GM18861 (cell line): ENCODE results near the gene ACOT11.
"Not testable (repeated sequence)": the region's sequence is repeated elsewhere in the genome, so short reads cannot be mapped to it uniquely, and the experiment has no call there.

Experiments
- ATAC-seq: cut with Tn5 transposase; IDR thresholded peaks from one replicate; pipeline ENCODE4 v1.9.1; 2021; ENCODE audit not compliant: unreplicated experiment

The ACOT11 gene

DNA sequence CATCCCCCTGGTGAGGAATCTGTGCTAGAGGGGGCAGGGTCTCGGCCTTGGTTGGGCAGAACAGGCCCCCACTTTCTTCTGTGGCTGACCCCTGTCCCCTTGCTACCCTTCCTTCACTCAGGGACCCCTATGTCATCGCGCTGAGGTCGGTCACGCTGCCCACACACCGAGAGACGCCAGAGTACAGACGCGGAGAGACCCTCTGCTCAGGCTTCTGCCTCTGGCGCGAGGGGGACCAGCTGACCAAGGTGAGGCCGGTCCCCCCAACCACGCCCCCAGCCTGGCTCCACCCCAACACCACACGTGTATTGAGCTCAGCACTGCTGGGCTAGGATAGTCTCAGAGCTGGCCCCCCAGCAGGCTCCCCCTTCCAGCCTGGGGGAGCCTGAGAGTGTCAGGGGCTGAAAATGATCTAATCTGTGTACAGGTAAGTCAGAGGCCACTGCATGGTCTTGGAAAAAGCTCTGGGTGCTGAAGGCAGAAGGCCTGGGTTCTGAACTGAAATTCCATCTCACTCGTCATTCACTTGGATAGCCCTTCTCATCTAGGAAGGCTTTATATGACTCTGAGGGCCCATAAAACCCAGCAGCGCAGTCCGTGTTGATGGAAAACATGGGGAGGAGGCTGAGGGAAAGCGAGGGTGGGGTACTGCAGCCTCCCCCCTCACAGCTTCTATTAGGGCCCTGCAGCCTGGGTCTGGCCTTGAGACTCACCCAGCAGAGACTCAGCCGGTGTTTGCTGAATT, 60.0 kb downstream of the ACOT11 start:
- no peak for ATAC-seq

DNA sequence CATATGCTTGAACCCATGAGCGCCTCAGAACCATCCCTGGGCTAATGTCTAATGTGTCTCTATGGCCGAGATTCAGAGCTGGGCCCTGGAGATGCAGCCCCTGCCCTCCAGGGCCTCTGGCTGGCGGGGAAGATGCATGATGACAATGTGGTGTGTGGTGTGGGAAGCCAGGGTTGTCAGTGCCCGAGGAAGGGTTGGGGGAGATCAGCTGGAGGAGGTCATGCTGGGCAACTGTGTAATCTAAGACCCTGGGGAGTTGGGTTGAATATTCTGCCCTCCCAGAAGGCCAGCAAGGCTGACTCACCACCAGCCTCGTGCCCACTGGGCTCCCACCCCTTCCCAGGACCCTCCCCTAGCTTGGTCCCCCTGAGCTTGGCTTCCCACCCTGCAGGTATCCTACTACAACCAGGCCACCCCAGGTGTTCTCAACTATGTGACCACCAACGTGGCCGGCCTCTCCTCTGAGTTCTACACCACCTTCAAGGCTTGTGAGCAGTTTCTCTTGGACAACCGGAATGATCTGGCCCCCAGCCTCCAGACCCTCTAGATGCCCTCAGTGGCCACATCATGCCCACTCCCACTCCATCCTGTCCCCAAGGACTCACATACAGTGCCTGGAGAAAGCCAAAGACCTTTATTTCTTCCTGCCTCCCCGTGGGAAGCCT, 60.7 kb downstream of the ACOT11 start:
- no peak for ATAC-seq

DNA sequence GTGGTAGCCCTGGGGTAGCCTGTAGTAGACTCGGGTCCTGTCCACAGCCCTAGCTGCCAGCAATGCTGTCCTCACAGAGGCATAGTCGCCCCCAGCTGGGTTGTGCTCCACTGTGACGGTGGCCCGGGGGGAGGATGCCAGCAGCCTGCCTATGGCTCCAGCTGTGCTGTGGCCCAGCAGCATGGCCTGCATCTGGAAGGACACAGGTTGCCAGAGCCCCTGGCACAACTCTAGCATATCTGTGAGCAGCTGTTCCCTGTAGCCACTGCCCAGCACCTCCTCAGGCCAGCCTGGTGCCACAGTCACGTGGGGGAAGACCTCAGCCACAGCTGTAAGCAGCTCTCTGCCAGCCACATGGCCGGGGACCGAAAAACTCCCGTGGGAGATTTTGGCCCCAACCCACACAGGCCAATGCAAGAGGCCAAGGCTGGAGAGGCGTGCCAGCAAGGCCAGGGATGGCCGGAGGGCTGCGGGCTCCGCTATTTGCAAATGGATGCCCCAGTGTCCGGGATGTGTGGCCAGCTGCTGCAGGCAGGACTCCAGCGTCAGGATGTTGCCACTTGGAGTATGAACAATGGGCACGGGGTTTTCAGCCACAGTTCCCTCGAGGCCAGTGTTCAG, 61.4 kb downstream of the ACOT11 start:
- no peak for ATAC-seq

DNA sequence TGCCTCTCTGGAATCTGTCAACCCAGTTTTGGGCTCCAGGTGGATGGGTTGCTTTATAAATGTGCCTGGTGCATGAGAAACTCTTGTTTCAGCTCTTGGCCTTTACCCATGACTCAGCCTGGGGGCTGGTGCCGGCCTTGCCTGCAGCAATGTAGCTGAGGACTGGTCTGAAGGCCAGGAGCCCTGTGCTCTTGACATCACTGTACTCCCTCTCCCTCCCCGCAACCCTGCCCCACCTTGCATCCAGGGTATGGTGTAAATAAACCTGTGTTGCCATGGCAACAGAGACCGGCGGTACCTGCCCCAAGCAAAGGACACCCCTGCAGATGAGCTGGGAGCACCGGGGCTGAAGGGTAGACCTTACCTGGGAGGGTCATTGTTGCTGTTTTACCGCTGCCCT, 62.0 kb downstream of the ACOT11 start:
- ATAC-seq, result no peak

DNA sequence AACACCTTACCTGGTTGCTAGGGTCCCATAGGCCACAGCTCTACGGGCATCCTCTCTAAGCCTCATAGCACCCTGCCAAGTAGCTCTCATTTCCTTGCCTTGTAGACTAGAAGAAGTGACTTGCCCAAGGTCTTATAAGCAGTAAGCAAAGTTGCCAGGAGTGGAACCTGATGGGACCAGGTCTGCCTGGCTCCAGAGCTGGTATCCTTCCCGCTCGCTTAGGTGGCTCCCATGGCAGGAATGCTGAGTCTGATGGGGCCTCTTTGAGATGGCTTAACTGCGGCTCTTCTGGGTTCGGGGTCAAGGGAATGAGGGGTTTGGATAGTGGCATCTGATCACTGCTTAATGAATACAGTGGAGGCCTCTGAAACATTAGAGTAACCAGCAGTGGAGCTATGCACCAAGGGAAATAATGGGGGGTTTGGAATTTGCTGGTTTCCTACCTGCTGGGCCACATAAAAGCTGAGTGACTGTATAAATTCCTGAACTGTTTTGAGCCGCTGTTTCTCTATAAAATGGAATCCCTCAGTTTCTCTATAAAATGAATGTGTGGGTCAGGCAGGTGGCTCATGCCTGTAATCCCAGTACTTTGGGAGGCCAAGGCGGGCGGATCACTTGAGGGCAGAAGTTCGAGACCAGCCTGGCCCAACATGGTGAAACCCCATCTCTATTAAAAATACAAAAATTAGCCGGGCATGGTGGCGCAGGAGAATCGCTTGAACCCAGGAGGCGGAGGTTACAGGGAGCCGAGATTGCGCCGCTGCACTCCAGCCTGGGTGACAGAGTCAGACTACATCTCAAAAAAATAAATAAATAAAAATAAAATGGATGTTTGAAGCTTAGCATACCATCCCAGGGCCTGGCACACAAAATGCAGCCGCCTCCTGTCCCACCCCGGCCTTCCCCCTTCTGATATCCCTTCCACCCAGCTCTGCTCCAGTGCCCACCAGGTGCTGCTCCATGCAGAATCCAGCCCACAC, 62.9 kb downstream of the ACOT11 start:
- ATAC-seq, result no peak

DNA sequence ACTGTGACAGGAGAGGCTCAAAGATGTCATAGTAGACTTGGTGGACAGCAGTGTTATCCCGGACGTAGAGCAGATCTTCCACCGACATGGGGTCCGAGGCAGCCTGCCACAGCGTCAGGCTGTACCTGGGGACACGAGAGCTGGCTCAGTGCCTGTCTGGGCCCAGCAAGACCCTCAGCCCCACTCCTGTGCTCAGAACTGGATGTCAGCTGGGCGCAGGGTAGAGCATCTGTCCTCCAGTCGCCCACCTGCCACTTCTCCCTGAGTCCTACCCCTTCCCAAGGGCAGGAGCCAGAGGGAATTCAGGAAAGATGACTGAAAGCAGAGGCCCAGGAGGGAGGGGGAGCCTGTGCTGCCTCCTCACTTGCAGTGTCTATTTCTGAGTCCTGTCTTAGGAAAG, 63.6 kb downstream of the ACOT11 start:
- ATAC-seq, result no peak

DNA sequence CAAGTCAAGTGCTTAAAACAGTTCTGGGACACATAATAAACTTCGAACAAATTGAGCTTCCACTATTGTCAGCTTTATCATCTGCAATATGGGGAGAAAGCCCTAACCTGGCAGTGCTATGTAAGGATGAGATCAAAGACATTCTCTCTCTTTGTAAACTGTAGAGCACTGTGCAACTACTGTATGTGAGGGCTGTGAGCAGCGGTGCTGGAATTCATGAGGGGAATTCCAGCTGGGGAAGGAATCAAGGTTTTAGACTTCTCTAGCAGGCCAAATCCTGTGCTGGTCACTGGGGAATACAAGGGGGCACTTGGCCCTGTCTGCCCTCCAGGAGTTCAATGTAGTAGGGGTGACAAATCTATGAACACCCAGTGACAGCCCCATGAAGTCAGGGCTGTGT, 66.0 kb downstream of the ACOT11 start:
- no peak for ATAC-seq

DNA sequence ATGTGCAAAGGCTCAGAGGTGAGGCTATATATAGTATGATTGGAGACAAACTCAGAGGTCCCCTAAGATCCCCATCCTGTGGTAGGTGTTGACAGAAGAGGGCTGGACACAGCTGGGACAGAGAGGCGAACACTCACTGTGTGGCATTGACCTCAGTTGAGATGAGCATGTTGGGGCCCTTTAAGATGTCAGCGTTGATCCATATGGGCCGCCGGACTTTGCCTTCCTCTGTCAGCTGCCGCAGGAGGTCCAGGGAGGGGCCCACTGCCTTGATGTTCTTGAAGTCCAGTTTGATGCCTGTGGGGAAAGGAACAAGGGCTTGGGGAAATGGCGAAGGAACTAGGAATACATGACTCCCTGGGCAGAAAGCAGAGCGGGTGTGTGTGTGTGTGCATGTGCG, 66.5 kb downstream of the ACOT11 start:
- no peak for ATAC-seq

DNA sequence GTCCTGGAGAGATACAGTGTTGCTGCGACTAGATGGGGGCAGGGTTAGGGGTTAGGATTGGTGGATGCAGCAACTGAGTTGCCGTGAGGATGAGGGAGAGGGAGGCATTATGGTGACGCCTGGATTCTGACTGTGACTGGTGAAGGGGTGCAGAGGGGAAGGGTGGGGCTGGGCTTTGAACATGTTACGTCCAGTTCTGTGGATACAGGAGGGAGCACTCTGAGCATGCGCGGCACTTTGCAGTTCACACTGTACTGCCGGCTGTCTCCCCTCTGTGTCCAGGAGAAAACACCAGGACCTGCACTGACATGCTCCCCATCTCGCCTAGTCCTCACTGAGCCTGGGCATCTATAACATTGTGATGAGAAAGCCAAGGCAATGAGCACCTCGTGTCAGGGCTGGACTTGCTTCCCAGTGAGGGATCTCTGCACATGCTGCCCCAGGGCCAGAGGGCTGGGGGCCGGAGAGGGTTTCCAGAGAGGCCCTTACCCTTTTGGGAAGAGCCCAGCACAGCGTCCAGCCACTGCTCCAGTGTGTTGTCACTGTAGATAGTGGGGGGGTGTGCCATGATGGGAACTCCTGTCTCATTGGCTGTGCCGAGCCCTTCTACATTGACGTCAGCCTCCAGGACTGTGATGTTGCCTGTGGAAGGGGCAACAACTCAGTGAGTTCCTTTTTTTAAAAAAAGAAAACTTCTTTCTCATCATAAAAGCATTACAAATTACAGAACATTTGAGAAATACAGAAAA, 67.7 kb downstream of the ACOT11 start:
- ATAC-seq, result no peak

DNA sequence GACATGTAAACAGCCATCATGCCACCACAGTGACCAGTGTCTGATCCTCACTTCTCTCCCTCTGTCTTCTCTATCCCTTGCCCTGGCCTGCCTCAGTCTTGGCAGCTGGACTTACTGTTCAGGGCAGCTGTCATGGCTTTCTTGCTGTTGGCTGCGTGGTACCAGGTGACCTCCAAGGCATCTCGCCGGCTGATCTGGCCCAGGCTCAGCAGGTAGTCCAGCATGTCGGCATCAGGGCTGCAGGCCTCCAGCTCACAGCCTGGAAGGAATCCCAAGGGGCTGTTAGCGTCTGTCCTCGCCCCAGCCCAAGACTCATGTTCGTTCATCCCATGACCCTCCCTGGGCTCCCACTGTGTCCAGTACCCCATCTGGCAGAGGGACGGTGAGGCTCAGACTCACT, 71.7 kb downstream of the ACOT11 start:
- ATAC-seq, result no peak

DNA sequence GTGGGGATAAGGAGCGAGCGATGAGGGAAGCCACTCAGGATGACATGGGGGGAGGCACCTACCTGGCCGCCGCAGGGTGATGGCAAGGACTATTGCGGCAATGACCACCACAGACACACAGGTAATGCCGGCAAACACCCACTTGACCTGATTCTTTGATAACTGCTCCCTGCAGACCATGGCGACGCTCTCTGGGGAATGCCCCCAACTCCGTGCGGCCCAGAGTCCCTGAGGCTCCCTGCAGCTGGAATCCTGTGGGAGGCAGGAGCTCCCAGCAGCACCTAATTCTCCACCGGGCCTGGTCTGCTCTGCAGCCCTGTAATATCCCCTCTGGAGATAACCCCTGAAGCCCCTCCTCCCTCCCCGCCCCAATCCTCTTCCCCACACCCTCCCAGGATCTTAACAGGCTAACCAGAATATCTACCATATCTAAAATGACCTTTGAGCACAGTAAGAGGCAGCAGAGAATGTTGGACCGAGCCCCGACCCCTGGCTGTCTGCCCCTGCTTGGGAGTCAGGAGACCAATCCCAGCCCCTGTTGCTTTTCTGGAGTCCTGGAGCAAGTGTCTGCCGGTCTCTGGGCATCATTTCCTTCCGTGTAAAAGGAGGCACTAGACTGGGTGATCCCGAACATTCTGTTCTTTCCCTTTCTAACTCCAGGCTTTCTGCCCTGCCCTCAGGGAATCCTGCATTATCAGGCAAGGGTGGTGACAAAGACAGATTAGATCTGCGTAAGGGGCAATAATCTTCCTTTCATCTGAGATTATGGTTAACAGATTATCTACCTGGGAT, 75.4 kb downstream of the ACOT11 start, which contains the start of gene FAM151A:
TSS of gene FAM151A (minus strand) at position 310 of the 792 bp plus-strand sequence. CDS start at position 180, 130 bp downstream.
- ATAC-seq, result no peak

DNA sequence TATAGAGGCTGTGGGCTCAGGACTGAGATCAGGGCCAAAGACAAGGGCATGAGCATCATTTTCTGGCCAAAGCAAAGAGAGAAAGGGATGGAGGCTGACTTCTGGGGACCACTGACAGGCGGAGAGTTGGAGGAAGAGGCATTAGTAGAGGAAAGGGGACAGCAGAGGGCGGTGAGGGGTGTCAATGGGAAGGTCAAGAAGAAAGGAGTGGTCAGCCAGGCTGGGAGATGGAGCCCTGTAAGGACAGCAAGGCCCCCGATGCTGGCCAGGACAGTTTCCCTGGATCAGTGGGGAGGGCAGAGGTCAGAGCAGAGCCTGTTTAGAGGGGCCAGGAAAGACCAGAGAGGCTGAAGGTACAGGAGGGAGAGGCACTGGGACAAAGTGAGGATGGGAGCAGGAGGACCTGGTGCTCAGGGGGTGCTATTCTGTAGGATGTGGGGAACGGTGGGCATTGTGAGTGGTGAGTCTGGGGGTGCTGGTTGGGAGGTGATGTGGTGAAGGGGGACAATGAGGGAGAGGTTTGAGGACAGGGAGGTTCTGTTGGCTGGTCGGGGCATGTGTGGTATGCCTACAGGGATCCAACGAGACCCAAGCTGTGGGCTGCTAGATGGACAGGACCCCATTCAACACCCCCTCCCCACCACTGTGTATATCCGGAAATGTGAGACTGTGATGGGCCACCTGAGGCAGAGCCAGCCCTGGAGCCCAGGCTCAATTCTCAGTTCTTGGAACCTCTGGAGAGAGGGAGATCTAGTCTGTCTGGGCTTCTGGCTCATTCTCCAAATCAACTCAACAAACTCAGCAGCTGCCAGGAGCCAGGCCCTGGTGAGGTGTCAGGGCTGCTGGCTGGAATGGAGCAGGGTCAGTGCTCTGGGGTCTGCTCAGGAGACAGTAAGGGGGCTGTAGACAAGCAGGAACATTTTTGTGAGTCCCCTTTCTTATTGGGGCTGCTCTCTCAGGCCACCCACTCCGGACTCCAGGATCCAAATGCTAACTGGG, 76.7 kb downstream of the ACOT11 start:
- ATAC-seq, result no peak

DNA sequence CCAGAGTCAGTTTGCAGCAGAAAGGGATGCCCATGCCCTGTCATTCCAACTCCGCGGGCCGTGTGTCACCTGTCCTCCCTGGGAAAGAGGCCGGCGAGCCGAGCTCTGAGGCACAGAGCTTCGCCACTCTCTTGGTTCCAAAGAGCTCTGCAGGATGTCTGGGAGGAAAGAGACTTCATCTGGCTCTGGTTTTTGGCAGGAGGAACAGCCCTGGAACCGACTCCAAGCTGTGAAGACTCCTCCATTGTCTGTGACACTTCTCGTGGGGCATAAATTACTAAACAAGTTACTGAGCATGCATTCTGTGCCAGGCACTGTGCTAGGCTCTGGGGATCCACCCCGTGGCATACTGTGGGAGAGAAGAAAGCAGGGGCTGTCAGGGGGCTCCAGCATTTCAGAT, 79.2 kb downstream of the ACOT11 start:
- no peak for ATAC-seq

DNA sequence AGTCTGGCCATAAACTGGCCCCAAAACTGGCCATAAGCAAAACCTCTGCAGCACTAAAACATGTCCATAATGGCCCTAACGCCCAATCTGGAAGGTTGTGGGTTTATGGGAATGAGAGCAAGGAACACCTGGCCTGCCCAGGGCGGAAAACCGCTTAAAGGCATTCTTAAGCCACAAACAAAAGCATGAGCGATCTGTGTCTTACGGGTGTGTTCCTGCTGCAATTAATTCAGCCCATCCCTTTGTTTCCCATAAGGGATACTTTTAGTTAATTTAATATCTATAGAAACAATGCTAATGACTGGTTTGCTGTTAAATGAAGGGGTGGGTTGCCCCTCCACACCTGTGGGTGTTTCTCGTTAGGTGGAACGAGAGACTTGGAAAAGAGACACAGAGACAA, 87.8 kb downstream of the ACOT11 start:
- not testable (repeated sequence) for ATAC-seq

DNA sequence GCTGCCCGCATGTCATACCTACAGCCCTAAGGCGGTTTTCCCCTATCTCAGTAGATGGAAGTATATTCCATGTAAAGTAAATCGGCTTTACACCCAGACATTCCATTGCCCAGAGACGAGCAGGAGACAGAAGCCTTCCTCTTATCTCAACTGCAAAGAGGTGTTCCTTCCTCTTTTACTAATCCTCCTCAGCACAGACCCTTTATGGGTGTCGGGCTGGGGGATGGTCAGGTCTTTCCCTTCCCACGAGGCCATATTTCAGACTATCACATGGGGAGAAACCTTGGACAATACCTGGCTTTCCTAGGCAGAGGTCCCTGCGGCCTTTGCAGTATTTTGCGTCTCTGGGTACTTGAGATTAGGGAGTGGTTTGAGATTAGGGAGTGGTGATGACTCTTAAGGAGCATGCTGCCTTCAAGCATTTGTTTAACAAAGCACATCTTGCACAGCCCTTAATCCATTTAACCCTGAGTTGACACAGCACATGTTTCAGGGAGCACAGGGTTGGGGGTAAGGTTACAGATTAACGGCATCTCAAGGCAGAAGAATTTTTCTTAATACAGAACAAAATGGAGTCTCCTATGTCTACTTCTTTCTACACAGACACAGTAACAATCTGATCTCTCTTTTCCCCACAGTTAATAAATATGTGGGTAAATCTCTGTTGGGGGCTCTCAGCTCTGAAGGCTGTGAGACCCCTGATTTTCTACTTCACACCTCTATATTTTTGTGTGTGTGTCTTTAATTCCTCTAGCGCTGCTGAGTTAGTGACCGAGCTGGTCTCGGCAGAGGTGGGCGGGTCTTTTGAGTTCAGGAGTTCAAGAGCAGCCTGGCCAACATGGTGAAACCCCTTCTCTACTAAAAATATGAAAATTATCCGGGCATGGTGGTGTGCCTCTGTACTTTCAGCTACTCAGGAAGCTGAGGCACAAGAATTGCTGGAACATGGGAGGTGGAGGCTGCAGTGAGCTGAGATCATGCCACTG, 88.7 kb downstream of the ACOT11 start:
- not testable (repeated sequence) for ATAC-seq

DNA sequence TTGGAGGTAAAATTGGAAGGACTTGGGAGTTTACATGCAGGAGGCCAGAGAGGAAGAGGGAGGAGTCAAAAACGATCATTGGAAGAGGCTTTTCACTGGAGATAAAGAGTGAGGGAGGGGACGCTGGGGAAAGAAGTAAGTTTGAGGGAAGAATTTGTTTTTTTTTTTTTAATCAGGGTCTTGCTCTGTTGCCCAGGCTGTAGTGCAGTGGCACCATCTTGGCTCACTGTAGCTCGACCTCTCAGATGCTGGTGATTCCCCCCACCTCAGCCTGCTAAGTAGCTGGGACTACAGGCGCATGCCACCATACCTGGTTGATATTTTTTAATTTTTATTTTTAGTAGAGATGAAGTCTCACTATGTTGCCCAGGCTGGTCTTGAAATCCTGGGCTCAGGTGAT, 92.3 kb downstream of the ACOT11 start:
- no peak for ATAC-seq
